H1 (cell line): ENCODE data around the gene C5orf15. TPM values are rescaled to one million over a fixed set of nuclear protein-coding genes. Genes with fewer than 3 reads are reported as not detected.

Experiments
- CTCF ChIA-PET: fragments of 300-600 bp; sonication (Branson Sonifier 250); formaldehyde crosslinking; loops from one replicate; lab custom pipeline; 2021; ENCODE audit not compliant: partially characterized antibody; lab: Charles Lee
- POLR2A ChIA-PET: fragments of 300-600 bp; sonication (Branson Sonifier 250); formaldehyde crosslinking; loops from one replicate; lab custom pipeline; 2021; ENCODE audit warnings: inconsistent platforms; ENCODE audit not compliant: partially characterized antibody; lab: Charles Lee
- DNase-seq, 2 experiments: peaks; one replicate each; pipeline versions ENCODE4 v3.0.0 to v3.0.0-alpha.2; 2010 to 2022; ENCODE audit warnings: low spot score in 2 of 2, low read depth in 1 of 2, mixed read lengths in 1 of 2
- FAIRE-seq: peaks from 2 replicates; lab custom pipeline; 2011; peaks lifted over from hg19 to GRCh38; lab: Jason Lieb, UNC
- H2AFZ ChIP-seq: 2 replicates; pipeline ENCODE4 v1.8.1; 2012; ENCODE audit warnings: low read length, inconsistent platforms
- H2AK5ac ChIP-seq: 2 replicates; pipeline ENCODE4 v1.6.1; 2013; ENCODE audit warnings: low read depth, low read length
- H2BK120ac ChIP-seq: replicated peaks from 2 replicates; pipeline ENCODE3; 2013; ENCODE audit warnings: low read depth, low read length, inconsistent platforms
- H2BK12ac ChIP-seq: 2 replicates; pipeline ENCODE4 v1.6.1; 2013; ENCODE audit warnings: low read depth, low read length
- H2BK15ac ChIP-seq: 2 replicates; pipeline ENCODE4 v1.6.1; 2013; ENCODE audit warnings: low read length
- H2BK20ac ChIP-seq: 2 replicates; pipeline ENCODE4 v1.6.1; 2013; ENCODE audit warnings: low read length
- H2BK5ac ChIP-seq: 2 replicates; pipeline ENCODE4 v1.6.1; 2013; ENCODE audit warnings: low read depth, low read length
- H3K14ac ChIP-seq: 2 replicates; pipeline ENCODE4 v1.6.1; 2013; ENCODE audit warnings: inconsistent platforms; ENCODE audit not compliant: insufficient read length
- H3K18ac ChIP-seq: 2 replicates; pipeline ENCODE4 v1.6.1; 2013; ENCODE audit warnings: low read length; ENCODE audit errors: extremely low read depth
- H3K23ac ChIP-seq: 2 replicates; pipeline ENCODE4 v1.6.1; 2013; ENCODE audit warnings: inconsistent platforms; ENCODE audit not compliant: insufficient read length
- H3K23me2 ChIP-seq: 2 replicates; pipeline ENCODE4 v1.6.1; 2013; ENCODE audit warnings: low read depth, low read length
- H3K27ac ChIP-seq: 2 replicates; pipeline ENCODE4 v1.6.1; 2011; ENCODE audit warnings: low read depth, low read length, inconsistent platforms
- H3K27me3 ChIP-seq, 4 experiments: replicated peaks in 1 of 4; 1 replicate in 1 of 4; 2 replicates in 3 of 4; pipeline versions ENCODE4 v1.6.1 to v1.8.1; 2011 to 2013; ENCODE audit warnings: low read length in 3 of 4, mild to moderate bottlenecking in 3 of 4, inconsistent platforms in 2 of 4, mixed read lengths in 2 of 4, moderate library complexity in 1 of 4; ENCODE audit not compliant: control insufficient read depth in 3 of 4, insufficient read depth in 3 of 4; ENCODE audit errors: extremely low read depth in 1 of 4
- H3K36me3 ChIP-seq, 4 experiments: 2 replicates each; pipeline versions ENCODE4 v1.6.1 to v1.8.1; 2011 to 2013; ENCODE audit warnings: mild to moderate bottlenecking in 4 of 4, low read length in 3 of 4, moderate library complexity in 2 of 4, control low read depth in 1 of 4, inconsistent platforms in 1 of 4; ENCODE audit not compliant: insufficient read depth in 4 of 4, control insufficient read depth in 2 of 4
- H3K4ac ChIP-seq: replicated peaks from 2 replicates; pipeline ENCODE3; 2013; ENCODE audit warnings: low read length, low read depth, mixed read lengths, inconsistent platforms; ENCODE audit not compliant: insufficient read length
- H3K4me1 ChIP-seq, 4 experiments: replicated peaks in 1 of 4; 1 replicate in 1 of 4; 2 replicates in 3 of 4; pipeline versions ENCODE4 v1.6.1 to v1.8.1; 2011 to 2013; ENCODE audit warnings: low read length in 3 of 4, inconsistent platforms in 2 of 4, mixed read lengths in 1 of 4; ENCODE audit not compliant: insufficient read depth in 4 of 4, control insufficient read depth in 3 of 4
- H3K4me2 ChIP-seq, 2 experiments: 2 replicates each; pipeline versions ENCODE4 v1.6.1 to v1.8.1; 2011 to 2013; ENCODE audit warnings: low read depth in 2 of 2, low read length in 2 of 2, control low read depth in 1 of 2, inconsistent platforms in 1 of 2, mild to moderate bottlenecking in 1 of 2; ENCODE audit not compliant: insufficient read depth in 1 of 2
- H3K4me3 ChIP-seq, 4 experiments: fragments of 200-600, 300-600 bp in 1 of 4; sonication (generic), shearing (Covaris generic), sonication (Bioruptor Twin) in 1 of 4; 2 replicates each; pipeline versions ENCODE4 v1.5.1 to v1.8.1; 2011 to 2016; ENCODE audit warnings: low read length in 4 of 4, low read depth in 3 of 4, control low read depth in 2 of 4, inconsistent platforms in 2 of 4, mild to moderate bottlenecking in 2 of 4, mixed read lengths in 1 of 4, moderate library complexity in 1 of 4; ENCODE audit not compliant: insufficient read depth in 2 of 4; ENCODE audit errors: extremely low read depth in 1 of 4
- H3K56ac ChIP-seq: replicated peaks from 2 replicates; pipeline ENCODE3; 2013; ENCODE audit warnings: low read depth, mild to moderate bottlenecking, mixed read lengths, low read length, inconsistent platforms; ENCODE audit not compliant: insufficient read length
- H3K79me1 ChIP-seq: 2 replicates; pipeline ENCODE4 v1.6.1; 2013; ENCODE audit warnings: low read depth, low read length, control low read depth
- H3K79me2 ChIP-seq, 2 experiments: 2 replicates each; pipeline versions ENCODE4 v1.6.1 to v1.8.1; 2012 to 2013; ENCODE audit warnings: low read length in 2 of 2, mild to moderate bottlenecking in 2 of 2, inconsistent platforms in 1 of 2; ENCODE audit not compliant: insufficient read depth in 2 of 2, control insufficient read depth in 1 of 2
- H3K9ac ChIP-seq, 4 experiments: replicated peaks in 1 of 4; 1 replicate in 1 of 4; 2 replicates in 3 of 4; pipeline versions ENCODE4 v1.6.1 to v1.8.1; 2011 to 2013; ENCODE audit warnings: low read depth in 3 of 4, low read length in 3 of 4, control low read depth in 2 of 4, mild to moderate bottlenecking in 2 of 4, moderate library complexity in 2 of 4, inconsistent platforms in 1 of 4; ENCODE audit errors: extremely low read depth in 1 of 4
- H3K9me3 ChIP-seq, 2 experiments: 2 replicates each; pipeline versions ENCODE4 v1.6.1 to v1.8.1; 2012 to 2013; ENCODE audit warnings: mild to moderate bottlenecking in 2 of 2, moderate library complexity in 2 of 2, control low read depth in 1 of 2, inconsistent platforms in 1 of 2, low read depth in 1 of 2, low read length in 1 of 2, mixed read lengths in 1 of 2; ENCODE audit not compliant: insufficient read depth in 2 of 2
- H4K20me1 ChIP-seq, 2 experiments: replicated peaks in 1 of 2; 2 replicates each; pipeline versions ENCODE3 to v1.8.1; 2011 to 2013; ENCODE audit warnings: inconsistent platforms in 2 of 2, low read length in 2 of 2, mild to moderate bottlenecking in 1 of 2; ENCODE audit not compliant: insufficient read depth in 2 of 2, control insufficient read depth in 1 of 2
- H4K5ac ChIP-seq: 2 replicates; pipeline ENCODE4 v1.6.1; 2013; ENCODE audit warnings: low read length, low read depth, mixed read lengths, inconsistent platforms; ENCODE audit not compliant: insufficient read length
- H4K8ac ChIP-seq: 2 replicates; pipeline ENCODE4 v1.8.0; 2013; ENCODE audit warnings: mild to moderate bottlenecking, moderate library complexity, low read length, inconsistent platforms; ENCODE audit not compliant: insufficient read depth; ENCODE audit errors: extremely low read depth
- H4K91ac ChIP-seq: replicated peaks from 2 replicates; pipeline ENCODE3; 2013; ENCODE audit warnings: low read length, mixed read lengths, inconsistent platforms; ENCODE audit not compliant: insufficient read length
- HDAC2 ChIP-seq, 2 experiments: fragments of 300-600 bp in 1 of 2; sonication (generic) in 1 of 2; IDR thresholded peaks; 2 replicates each; pipeline ENCODE4 v1.6.1; 2011 to 2012; ENCODE audit warnings: low read depth in 2 of 2, low read length in 2 of 2, mild to moderate bottlenecking in 2 of 2, moderate library complexity in 2 of 2, borderline replicate concordance in 1 of 2, inconsistent platforms in 1 of 2
- RBBP5 ChIP-seq: IDR thresholded peaks from 2 replicates; pipeline ENCODE4 v1.7.1; 2012; ENCODE audit warnings: low read depth, mild to moderate bottlenecking, inconsistent platforms, low read length, moderate library complexity, borderline replicate concordance
- WGBS, 2 experiments: shearing (Covaris generic) in 1 of 2; methylation state at CpG; one replicate each; pipeline versions ENCODE4 v1.1.6 to v1.1.7; 2013 to 2015; ENCODE audit warnings: low lambda C conversion rate in 2 of 2, mixed read lengths in 2 of 2, inconsistent platforms in 1 of 2, low coverage in 1 of 2, missing lambda C conversion rate in 1 of 2; ENCODE audit not compliant: insufficient replicate concordance in 2 of 2, insufficient coverage in 1 of 2, insufficient read length in 1 of 2; ENCODE audit errors: extremely low coverage in 1 of 2, missing lambda C conversion rate in 1 of 2; 5-methylcytosine and 5-hydroxymethylcytosine counted together
- polyA plus RNA-seq, 7 experiments: library from polyadenylated mRNA; depleted of rRNA in 3 of 7; stranded (reverse) in 5 of 7; unstranded in 2 of 7; fragments of >200 nt in 5 of 7; fragments of 200-250 nt in 2 of 7; gene quantifications; 1 replicate in 5 of 7; 2 replicates in 1 of 7; 4 replicates in 1 of 7; pipeline versions ENCODE4 v1.2.1 to v1.2.3, GENCODE V29; 2011 to 2013; ENCODE audit warnings: missing spikeins in 2 of 7, mixed read lengths in 2 of 7
- total RNA-seq: library from RNA; stranded (reverse); fragmentation: NEBNext Ultra II Directional; extraction: Animal tissue kit (Norgen Biotek cat#: 25700); gene quantifications from 2 replicates; pipeline ENCODE4 v1.2.1, GENCODE V29; 2021

Gene C5orf15
- total and polyA plus RNA-seq, 2 of the 8 experiments (the other 6 are each of a cell fraction or from before 2014, with no cell fraction given) = 31.7 to 39.3 TPM

GRCh38 chr5:133959643-133960042, 8.8 kb downstream of the C5orf15 start:
- ChIA-PET CTCF (no interaction called here), POLR2A (interaction anchor here (1.1 kb wide), 1 partner anchor 11 kb away, joined by 3 read pairs; no protein-coding TSS in a partner anchor)
- Histone ChIP-seq H3K27me3 (no peaks in the 10 kb centered on the region), H2BK20ac (no peak overlapping the region), H2AK5ac (no peak overlapping the region), H3K23me2 (no peaks in the 10 kb centered on the region), H3K36me3 (peaks cover 0 to 30% (median 8%) of the 10 kb centered on the region in 4 experiments), H4K20me1 (peaks cover 0 to 4% of the 10 kb centered on the region in 2 experiments), H3K9ac (no peak overlapping the region), H3K4me3 (no peak overlapping the region), H4K91ac (no peak overlapping the region), H2BK5ac (no peak overlapping the region), H3K9me3 (no peaks in the 10 kb centered on the region), H2BK15ac (no peak overlapping the region), H3K79me1 (no peaks in the 10 kb centered on the region; the same call in 1 of the 2 replicates), H3K4me2 (no peak overlapping the region), H4K8ac (no peak overlapping the region), H3K4ac (no peak overlapping the region), H2AFZ (no peak overlapping the region), H3K79me2 (peaks cover 0 to 29% of the 10 kb centered on the region in 2 experiments; a peak in 2 of 4 replicates), H3K4me1 (no peaks in the 10 kb centered on the region), H2BK120ac (no peak overlapping the region), H4K5ac (no peak overlapping the region), H3K14ac (no peak overlapping the region), H3K56ac (no peak overlapping the region), H3K23ac (no peak overlapping the region), H3K27ac (no peak overlapping the region), H3K18ac (no peak overlapping the region), H2BK12ac (no peak overlapping the region)
- WGBS, 2 experiments = 92% methylated on average over 11 of the region's 11 CpGs; no CpG with 5 or more reads in 1 of the 2 experiments
- TF ChIP-seq RBBP5 (no peak), HDAC2 (IDR thresholded peaks at IDR 0.05; ENCODE audit: borderline replicate concordance in 1 of 2, low read depth in 2 of 2, low read length in 2 of 2) (no peak)
- FAIRE-seq = no peak
- no peak for DNase-seq
